Measurements from ENCODE around the gene CAMTA1.

DNA sequence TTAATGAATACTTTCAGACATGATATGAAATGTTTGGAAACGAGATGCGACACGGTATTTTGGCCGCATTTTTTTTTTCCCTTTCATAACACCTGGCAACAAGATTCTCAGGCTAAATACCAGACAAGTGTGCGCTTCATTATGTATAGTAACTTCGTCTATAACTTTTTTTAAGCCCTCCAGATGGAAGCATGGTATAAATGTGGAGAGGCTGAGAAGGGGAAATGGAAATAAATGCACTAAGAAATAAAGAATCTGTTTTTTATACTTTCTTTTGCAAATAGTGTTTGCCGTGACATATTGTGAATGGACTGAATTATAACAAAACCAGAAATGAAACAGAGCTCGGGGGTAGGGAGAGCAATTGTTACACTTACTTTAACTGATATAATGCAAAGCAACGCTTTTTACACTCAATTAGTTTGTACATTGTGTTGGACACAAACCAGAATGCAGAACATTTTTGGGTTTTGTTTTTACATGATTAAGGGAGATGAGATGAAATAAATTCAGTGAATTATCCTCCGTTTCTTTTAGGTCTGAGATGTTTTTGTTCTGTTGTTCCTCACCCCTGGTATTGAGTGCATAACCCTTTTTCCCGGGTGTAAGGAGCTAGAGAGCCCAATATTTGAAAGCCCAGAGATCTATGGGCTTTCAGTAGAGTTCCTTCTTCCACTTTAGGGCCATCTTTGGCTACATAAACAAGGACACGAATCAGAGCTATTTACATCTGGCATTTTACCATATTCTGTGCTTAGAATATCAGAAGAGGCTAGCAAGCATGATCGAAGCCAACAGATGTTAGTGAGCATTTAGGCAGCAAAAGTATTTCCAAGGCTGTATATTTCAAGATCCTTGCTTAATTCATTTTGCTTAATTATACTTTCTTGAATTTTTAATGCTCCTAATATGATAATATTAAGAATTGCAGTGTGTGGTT, 478.0 kb downstream of the CAMTA1 start:
- TF ChIP-seq, protein P1, sequence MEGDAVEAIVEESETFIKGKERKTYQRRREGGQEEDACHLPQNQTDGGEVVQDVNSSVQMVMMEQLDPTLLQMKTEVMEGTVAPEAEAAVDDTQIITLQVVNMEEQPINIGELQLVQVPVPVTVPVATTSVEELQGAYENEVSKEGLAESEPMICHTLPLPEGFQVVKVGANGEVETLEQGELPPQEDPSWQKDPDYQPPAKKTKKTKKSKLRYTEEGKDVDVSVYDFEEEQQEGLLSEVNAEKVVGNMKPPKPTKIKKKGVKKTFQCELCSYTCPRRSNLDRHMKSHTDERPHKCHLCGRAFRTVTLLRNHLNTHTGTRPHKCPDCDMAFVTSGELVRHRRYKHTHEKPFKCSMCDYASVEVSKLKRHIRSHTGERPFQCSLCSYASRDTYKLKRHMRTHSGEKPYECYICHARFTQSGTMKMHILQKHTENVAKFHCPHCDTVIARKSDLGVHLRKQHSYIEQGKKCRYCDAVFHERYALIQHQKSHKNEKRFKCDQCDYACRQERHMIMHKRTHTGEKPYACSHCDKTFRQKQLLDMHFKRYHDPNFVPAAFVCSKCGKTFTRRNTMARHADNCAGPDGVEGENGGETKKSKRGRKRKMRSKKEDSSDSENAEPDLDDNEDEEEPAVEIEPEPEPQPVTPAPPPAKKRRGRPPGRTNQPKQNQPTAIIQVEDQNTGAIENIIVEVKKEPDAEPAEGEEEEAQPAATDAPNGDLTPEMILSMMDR (IDR thresholded peaks at IDR 0.05), result no peak
- TF ChIP-seq EP300 (IDR thresholded peaks at IDR 0.05), result no peak

Data from stomach (tissue), 4 donors.